Mesothelial cell of epicardium (in vitro differentiated cells): ENCODE data around the gene TOMM7. TPM values are rescaled to one million over a fixed set of nuclear protein-coding genes. Genes with fewer than 3 reads are reported as not detected.

ENCODE experiments used
- DNase-seq, 2 experiments: peaks; one replicate each; pipeline ENCODE4 v3.0.0; 2021; ENCODE audit warnings: low spot score in 2 of 2; ENCODE audit not compliant: unreplicated experiment in 2 of 2
- H3K27ac Mint-ChIP-seq: 2 replicates; pipeline ENCODE4 v1.8.0; 2021; ENCODE audit warnings: mixed read lengths
- H3K27me3 Mint-ChIP-seq: 2 replicates; pipeline ENCODE4 v1.8.0; 2021; ENCODE audit warnings: low read depth, mixed read lengths
- H3K36me3 Mint-ChIP-seq: 2 replicates; pipeline ENCODE4 v1.8.0; 2021; ENCODE audit warnings: mixed read lengths
- H3K4me1 Mint-ChIP-seq: 2 replicates; pipeline ENCODE4 v1.8.0; 2021; ENCODE audit warnings: mixed read lengths
- H3K4me3 Mint-ChIP-seq: 2 replicates; pipeline ENCODE4 v1.8.0; 2021; ENCODE audit warnings: mild to moderate bottlenecking, moderate library complexity, mixed read lengths
- H3K9me3 Mint-ChIP-seq: 2 replicates; pipeline ENCODE4 v1.8.0; 2021; ENCODE audit warnings: mixed read lengths
- total RNA-seq: library from RNA; stranded (reverse); gene quantifications from 3 replicates; pipeline ENCODE4 v1.2.1, GENCODE V29; 2021
- TF ChIP-seq, protein P1 (sequence below): fragments of 200-600 bp; sonication (generic); IDR thresholded peaks from one replicate; pipeline ENCODE4 v1.5.0; 2021; ENCODE audit warnings: antibody characterized with exemption; ENCODE audit not compliant: unreplicated experiment

Gene TOMM7
- total RNA-seq, 1 donor from 2014 or later, result 179 TPM

DNA sequence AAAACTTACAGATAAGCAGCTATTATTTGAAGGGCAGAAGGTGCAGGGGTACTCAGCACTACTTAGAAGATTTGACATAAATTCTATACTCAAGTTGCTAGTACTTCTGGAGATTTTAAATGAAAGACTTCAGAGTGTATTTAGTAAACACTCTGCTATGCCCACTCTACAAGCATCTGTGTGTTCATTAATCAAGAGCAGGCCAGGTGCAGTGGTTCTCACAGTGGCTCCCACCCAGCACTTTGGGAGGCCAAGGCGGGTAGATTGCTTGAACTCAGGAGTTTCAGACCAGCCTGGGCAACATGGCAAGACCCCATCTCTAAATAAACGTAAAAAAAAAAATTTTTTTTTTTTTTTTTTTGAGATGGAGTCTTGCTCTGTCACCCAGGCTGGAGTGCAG, 38.9 kb upstream of the TOMM7 start:
- TF ChIP-seq, protein P1, sequence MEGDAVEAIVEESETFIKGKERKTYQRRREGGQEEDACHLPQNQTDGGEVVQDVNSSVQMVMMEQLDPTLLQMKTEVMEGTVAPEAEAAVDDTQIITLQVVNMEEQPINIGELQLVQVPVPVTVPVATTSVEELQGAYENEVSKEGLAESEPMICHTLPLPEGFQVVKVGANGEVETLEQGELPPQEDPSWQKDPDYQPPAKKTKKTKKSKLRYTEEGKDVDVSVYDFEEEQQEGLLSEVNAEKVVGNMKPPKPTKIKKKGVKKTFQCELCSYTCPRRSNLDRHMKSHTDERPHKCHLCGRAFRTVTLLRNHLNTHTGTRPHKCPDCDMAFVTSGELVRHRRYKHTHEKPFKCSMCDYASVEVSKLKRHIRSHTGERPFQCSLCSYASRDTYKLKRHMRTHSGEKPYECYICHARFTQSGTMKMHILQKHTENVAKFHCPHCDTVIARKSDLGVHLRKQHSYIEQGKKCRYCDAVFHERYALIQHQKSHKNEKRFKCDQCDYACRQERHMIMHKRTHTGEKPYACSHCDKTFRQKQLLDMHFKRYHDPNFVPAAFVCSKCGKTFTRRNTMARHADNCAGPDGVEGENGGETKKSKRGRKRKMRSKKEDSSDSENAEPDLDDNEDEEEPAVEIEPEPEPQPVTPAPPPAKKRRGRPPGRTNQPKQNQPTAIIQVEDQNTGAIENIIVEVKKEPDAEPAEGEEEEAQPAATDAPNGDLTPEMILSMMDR, result no peak
- no peaks in the 10 kb centered on the region for H3K27me3 Mint-ChIP-seq
- H3K9me3 Mint-ChIP-seq, result no peaks in the 10 kb centered on the region
- no peak for DNase-seq
- H3K36me3 Mint-ChIP-seq, result peaks cover 15% of the 10 kb centered on the region
- H3K4me1 Mint-ChIP-seq, result no peaks in the 10 kb centered on the region
- no peak overlapping the region for H3K4me3 Mint-ChIP-seq
- no peak overlapping the region for H3K27ac Mint-ChIP-seq

GRCh38 chr7:22860784-22861482, 38.3 kb upstream of the TOMM7 start:
- H3K36me3 Mint-ChIP-seq, result peaks cover 16% of the 10 kb centered on the region
- H3K9me3 Mint-ChIP-seq, result no peaks in the 10 kb centered on the region
- TF ChIP-seq, protein P1, result peak; percentile 18
- no peak for DNase-seq
- H3K27me3 Mint-ChIP-seq, result no peaks in the 10 kb centered on the region
- H3K27ac Mint-ChIP-seq, result no peak overlapping the region
- no peak overlapping the region for H3K4me3 Mint-ChIP-seq
- H3K4me1 Mint-ChIP-seq, result peaks cover 6% of the 10 kb centered on the region

- Mint-ChIP-seq H3K27ac (no peak overlapping the region), H3K4me3 (no peak overlapping the region), H3K9me3 (no peaks in the 10 kb centered on the region), H3K27me3 (no peaks in the 10 kb centered on the region), H3K36me3 (peaks cover 16% of the 10 kb centered on the region), H3K4me1 (peaks cover 6% of the 10 kb centered on the region)
- TF ChIP-seq, protein P1, result no peak
- no peak for DNase-seq
These were observed 37.7 kb upstream of the TOMM7 start for GRCh38 chr7:22860337-22860736.

DNA sequence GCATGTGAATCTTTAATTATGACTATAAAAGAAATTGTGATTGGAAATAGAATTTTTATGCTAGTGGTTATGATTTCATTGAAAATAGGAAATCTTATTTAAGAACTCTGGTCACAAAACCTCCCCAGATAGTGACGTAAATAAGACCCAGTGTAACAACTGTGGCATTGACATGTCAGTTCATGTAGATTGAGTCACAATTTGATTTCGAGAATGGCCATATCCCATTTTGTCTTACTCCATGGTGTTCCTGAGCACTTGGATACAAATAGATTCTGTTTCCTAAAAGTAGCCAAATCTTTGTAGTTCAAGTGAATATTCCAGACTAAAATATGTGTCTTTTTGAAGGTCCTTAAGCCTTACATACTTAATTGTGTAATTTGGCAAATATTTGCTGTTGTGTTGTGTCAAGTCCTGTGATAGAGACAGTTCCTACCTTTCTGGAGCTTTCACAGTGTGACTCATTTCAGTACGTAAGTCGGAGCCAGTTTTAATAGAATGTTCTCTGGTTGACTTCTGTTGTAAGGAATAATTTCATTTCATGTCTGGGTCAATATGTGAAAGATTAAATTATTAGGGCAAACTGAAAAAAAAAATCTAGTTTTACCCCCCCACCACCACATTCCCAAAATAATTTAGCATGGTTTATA, 37.1 kb upstream of the TOMM7 start:
- no peaks in the 10 kb centered on the region for H3K27me3 Mint-ChIP-seq
- H3K9me3 Mint-ChIP-seq, result no peaks in the 10 kb centered on the region
- no peak for DNase-seq
- peaks cover 16% of the 10 kb centered on the region for H3K36me3 Mint-ChIP-seq
- no peak overlapping the region for H3K27ac Mint-ChIP-seq
- no peak overlapping the region for H3K4me3 Mint-ChIP-seq
- TF ChIP-seq, protein P1, result no peak
- peaks cover 6% of the 10 kb centered on the region for H3K4me1 Mint-ChIP-seq

DNA sequence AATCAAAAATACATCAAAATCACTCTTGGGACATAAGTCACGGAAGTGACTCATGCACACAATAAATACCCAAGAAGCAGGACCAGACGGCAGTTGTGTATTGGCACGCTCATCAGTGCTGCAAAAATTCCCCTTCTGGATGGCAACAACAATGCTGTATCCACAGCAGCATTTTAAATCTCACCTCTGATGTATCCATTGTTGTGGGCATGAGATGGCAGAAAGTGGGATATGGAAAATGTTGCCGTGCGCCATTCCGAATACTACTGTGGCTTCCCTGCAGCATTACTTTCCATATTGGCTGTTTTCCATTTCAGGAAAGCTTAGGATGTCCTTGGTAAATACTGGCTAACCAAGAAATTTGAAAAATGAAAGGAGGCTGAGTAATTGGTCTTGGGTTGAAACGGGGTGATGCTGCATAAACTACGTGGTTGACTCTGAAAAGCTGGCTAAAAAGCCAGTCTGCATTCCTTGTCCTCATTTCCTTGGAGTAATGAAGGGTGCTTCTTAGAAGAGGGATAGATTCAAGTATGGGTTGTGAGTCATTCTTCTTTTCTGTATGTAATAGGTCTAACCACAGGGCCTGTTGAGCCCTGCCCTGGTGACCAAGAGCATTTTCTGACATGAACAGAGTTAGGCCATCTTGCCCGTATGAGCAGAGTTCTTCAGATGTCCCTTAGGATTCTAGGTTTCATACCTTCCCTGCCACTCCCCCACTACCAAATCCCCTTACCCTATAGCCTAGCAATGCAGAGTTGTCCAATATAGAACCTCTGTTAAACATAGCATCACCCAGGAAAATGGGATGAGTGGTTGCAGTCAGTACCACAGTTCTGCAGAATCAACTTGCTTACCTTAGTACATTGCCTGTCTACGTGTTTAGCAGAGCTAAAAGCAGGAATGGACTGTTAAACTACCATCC, 36.3 kb upstream of the TOMM7 start:
- Mint-ChIP-seq H3K4me1 (peaks cover 6% of the 10 kb centered on the region), H3K27me3 (no peaks in the 10 kb centered on the region), H3K9me3 (no peaks in the 10 kb centered on the region), H3K36me3 (peaks cover 16% of the 10 kb centered on the region), H3K27ac (no peak overlapping the region), H3K4me3 (no peak overlapping the region)
- no peak for DNase-seq
- TF ChIP-seq, protein P1, result no peak
